AG04449 (cell line): ENCODE measurements around the gene SNX13.

ENCODE experiments used
- CTCF ChIA-PET: fragments of 350-600 bp; formaldehyde crosslinking; extraction: SDS; loops from one replicate; lab custom pipeline; 2021; ENCODE audit warnings: antibody characterized with exemption; lab: Yijun Ruan, JAX
- POLR2A ChIA-PET: fragments of 400-600, 350-600 bp; formaldehyde crosslinking; extraction: SDS; loops from one replicate; lab custom pipeline; 2020; ENCODE audit warnings: antibody characterized with exemption, inconsistent platforms; lab: Yijun Ruan, JAX
- DNase-seq: peaks from one replicate; pipeline ENCODE4 v3.0.0-alpha.2; 2010; ENCODE audit warnings: low read depth, low spot score
- H3K4me3 ChIP-seq: 2 replicates; pipeline ENCODE4 v1.5.1; 2011; ENCODE audit warnings: low read depth, mild to moderate bottlenecking, control low read depth, low read length
- CTCF ChIP-seq: IDR thresholded peaks from one replicate; pipeline ENCODE4 v1.5.1; 2011; ENCODE audit warnings: mild to moderate bottlenecking, moderate library complexity, low read length, control low read depth, inconsistent platforms; ENCODE audit not compliant: insufficient read depth; ENCODE audit errors: missing control alignments

Gene SNX13

GRCh38 chr7:17929647-17930395, 10.5 kb downstream of the SNX13 start:
- POLR2A ChIA-PET = no interaction called here
- CTCF ChIA-PET = no interaction called here
- TF ChIP-seq CTCF = no peak

GRCh38 chr7:17928055-17928454, 12.2 kb downstream of the SNX13 start:
- ChIA-PET CTCF (interaction anchor here (0.5 to 1.4 kb wide), 3 partner anchors 10 to 158 kb away, joined by 3 read pairs; no protein-coding TSS in a partner anchor), POLR2A (no interaction called here)
- H3K4me3 ChIP-seq = no peak overlapping the region
- no peak for TF ChIP-seq CTCF
- DNase-seq = no peak

More at GRCh38 chr7:17929647-17930395, 10.5 kb downstream of the SNX13 start:
- H3K4me3 ChIP-seq = no peak overlapping the region
- no peak for DNase-seq

- POLR2A ChIA-PET = no interaction called here
- TF ChIP-seq CTCF = no peak
- CTCF ChIA-PET = no interaction called here
- H3K4me3 ChIP-seq = no peak overlapping the region
- no peak for DNase-seq
These were observed 18.4 kb downstream of the SNX13 start for GRCh38 chr7:17921857-17922416.

GRCh38 chr7:17917842-17918241, 22.5 kb downstream of the SNX13 start:
- H3K4me3 ChIP-seq = no peak overlapping the region
- CTCF ChIA-PET = no interaction called here
- no peak for DNase-seq
- no peak for TF ChIP-seq CTCF
- POLR2A ChIA-PET = no interaction called here

- POLR2A ChIA-PET = no interaction called here
- DNase-seq = no peak
- no peak overlapping the region for H3K4me3 ChIP-seq
- CTCF ChIA-PET = no interaction called here
- TF ChIP-seq CTCF = no peak
These were observed 23.5 kb downstream of the SNX13 start for GRCh38 chr7:17916786-17917185.

- no peak for DNase-seq
- CTCF ChIA-PET = no interaction called here
These were observed 24.5 kb downstream of the SNX13 start for GRCh38 chr7:17915796-17916195.

More at GRCh38 chr7:17915796-17916195, 24.5 kb downstream of the SNX13 start:
- no peak for TF ChIP-seq CTCF
- H3K4me3 ChIP-seq = no peak overlapping the region
- POLR2A ChIA-PET = no interaction called here
